ENCODE measurements around the gene CCL21.
A peak's percentile ranks its signal among the peaks of the same experiment; 100 is the strongest.

The CCL21 gene

DNA sequence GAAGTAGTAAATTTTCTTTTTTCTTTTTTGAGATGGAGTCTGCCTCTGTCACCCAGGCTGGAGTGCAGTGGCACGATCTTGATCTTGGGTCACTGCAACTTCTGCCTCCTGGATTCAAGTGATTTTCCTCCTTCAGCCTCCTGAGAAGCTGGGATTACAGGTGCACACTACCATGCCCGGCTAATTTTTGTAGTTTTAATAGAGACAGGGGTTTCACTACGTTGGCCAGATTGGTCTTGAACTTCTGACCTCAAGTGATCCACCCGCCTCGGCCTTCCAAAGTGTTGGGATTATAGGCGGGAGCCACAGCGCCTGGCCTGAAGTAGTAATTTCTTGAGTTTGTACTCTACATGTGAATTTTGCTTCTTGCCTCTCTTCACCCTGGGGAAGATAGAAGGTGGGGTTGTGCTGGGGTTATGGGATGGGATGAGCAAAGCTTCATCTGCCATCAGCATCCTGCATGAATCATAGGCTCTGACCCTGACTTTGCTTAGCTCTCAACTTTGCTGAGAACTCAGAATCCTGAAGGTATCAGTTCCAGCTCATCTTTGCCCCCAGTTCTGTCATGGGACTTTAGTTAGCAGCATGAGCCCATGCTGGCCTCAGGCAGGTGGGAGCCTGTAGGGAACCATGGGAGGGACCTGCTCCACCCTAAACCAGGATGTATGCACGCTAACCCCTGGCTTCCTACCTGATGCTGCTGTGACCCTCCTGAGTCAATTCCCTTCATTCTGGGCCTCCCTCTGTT is 9.3 kb upstream of the CCL21 start:
- peaks cover 23 to 36% of the 10 kb centered on the region in 2 donors for H3K27me3 Mint-ChIP-seq

DNA sequence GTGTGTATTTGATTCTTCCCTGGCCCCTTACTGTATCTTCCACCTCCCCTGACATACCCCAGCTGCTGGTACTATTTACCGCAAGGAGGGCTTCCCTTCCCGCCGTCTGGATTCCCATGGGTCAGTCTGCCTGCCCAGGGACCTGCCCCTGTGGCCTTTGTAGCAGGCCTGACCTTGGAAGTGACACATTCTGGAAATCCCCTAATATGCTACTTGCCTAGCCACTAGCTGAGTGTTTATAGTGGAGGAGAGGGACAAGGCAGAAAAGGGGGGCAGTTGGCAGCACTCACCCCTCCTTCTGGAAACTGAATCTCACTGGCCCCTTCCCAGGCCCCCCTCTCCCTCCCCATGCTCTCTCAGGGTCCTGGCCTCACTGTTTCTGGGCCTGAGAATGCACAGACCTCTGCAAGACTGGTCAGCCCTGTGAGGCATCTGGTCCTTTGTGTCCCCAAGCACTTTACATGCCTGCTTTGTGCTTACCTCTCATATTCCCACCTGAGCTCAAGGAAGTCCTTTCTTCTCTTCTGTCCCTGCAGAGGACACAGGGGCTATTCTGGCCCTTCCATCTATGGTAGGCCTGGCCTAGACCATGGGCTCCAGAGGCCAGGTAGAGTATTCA is 8.2 kb upstream of the CCL21 start:
- Mint-ChIP-seq H3K9me3 (no peaks in the 10 kb centered on the region), H3K27me3 (peaks cover 29 to 47% of the 10 kb centered on the region in 2 donors), H3K4me1 (peaks cover 0 to 2% of the 10 kb centered on the region in 2 donors), H3K36me3 (no peaks in the 10 kb centered on the region), H3K27ac (no peak overlapping the region), H3K4me3 (no peak overlapping the region)
- ATAC-seq (replicated peaks) (no peak), DNase-seq (no peak)

More for the DNA sequence above, 9.3 kb upstream of the CCL21 start:
- no peaks in the 10 kb centered on the region for H3K9me3 Mint-ChIP-seq
- H3K27ac Mint-ChIP-seq = no peak overlapping the region
- ATAC-seq (replicated peaks) = no peak
- peaks cover 0 to 2% of the 10 kb centered on the region in 2 donors for H3K4me1 Mint-ChIP-seq
- DNase-seq = no peak
- no peaks in the 10 kb centered on the region for H3K36me3 Mint-ChIP-seq
- H3K4me3 Mint-ChIP-seq = no peak overlapping the region

DNA sequence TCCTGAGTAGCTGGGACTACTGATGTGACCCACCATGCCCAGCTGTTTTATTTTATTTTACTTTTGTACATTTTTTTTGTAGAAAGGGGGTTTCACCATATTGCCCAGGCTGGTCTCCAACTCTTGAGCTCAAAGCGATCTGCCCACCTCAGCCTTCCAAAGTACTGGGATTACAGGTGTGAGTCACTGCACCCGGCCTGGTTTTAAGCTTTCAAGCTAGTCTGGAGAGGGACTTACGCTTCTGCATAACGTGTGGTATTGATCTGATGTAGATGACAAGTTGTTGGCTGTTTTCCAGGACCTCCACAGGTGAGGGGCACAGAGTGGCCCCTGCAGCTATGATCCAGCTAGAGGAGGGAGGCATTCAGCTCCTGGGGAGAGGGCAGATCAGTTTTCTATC is 6.8 kb upstream of the CCL21 start:
- DNase-seq (no peak), ATAC-seq (replicated peaks) (no peak)
- H3K27me3 Mint-ChIP-seq = peaks cover 29 to 55% of the 10 kb centered on the region in 2 donors
- no peak overlapping the region for H3K4me3 Mint-ChIP-seq
- H3K36me3 Mint-ChIP-seq = no peaks in the 10 kb centered on the region
- no peaks in the 10 kb centered on the region for H3K9me3 Mint-ChIP-seq
- H3K4me1 Mint-ChIP-seq = peaks cover 0 to 2% of the 10 kb centered on the region in 2 donors
- H3K27ac Mint-ChIP-seq = no peak overlapping the region

DNA sequence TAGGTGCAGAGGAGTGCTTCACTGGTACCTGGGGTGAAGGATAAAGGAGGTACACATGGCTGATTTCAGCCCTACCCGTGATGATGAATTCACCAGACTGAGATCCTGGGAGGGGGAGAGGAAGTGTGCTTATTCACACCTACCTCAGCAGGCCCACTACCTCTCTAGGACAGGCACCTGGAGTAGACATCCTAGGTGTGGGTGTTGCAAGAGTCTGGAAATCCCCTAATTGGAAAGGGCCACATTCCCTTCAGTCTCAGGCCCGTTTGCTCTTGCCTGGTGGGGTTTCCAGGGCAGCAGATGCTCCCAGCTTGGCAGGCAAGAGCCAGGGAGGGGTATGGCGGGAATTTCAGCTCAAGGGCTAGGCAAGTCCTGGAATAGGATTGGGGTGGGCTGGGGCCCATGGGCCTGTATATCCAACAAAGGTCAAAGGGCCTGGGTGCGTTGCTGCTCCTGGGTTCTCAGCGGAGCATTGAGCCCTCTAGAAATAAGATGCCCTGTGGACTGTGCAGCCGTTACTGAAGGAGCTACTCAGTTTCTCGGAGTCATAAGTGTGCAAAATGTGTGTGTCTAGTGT is 5.8 kb upstream of the CCL21 start:
- ATAC-seq (replicated peaks) (no peak), DNase-seq (no peak)
- Mint-ChIP-seq H3K4me1 (peaks cover 0 to 2% of the 10 kb centered on the region in 2 donors), H3K9me3 (no peaks in the 10 kb centered on the region), H3K27ac (no peak overlapping the region), H3K27me3 (peaks cover 22 to 50% of the 10 kb centered on the region in 2 donors), H3K4me3 (no peak overlapping the region), H3K36me3 (no peaks in the 10 kb centered on the region)

DNA sequence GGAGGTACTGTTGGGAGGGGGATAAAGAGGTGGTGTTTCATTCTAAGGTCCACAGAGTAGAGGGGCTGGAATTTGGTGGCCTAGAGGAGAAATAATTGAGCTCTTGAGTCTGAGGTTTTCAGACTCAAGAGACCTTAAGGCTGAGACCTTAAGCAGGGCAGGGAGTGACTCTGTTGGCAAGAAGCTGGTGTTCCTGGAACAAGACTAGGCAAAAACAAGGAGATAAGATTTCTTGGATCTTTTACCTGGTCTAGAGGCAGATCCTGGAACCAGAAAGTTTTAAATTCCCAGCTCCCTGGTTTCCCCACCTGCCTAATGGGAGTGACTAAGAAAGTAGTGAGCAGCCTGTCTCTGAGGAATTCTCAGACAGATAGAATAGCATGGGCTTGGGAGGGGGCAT is 4.1 kb upstream of the CCL21 start:
- no peak overlapping the region for H3K4me3 Mint-ChIP-seq
- H3K27me3 Mint-ChIP-seq = peaks cover 18 to 51% of the 10 kb centered on the region in 2 donors
- ATAC-seq (replicated peaks) = no peak
- DNase-seq = no peak
- H3K36me3 Mint-ChIP-seq = no peaks in the 10 kb centered on the region
- no peak overlapping the region for H3K27ac Mint-ChIP-seq
- peaks cover 0 to 2% of the 10 kb centered on the region in 2 donors for H3K4me1 Mint-ChIP-seq
- H3K9me3 Mint-ChIP-seq = no peaks in the 10 kb centered on the region

DNA sequence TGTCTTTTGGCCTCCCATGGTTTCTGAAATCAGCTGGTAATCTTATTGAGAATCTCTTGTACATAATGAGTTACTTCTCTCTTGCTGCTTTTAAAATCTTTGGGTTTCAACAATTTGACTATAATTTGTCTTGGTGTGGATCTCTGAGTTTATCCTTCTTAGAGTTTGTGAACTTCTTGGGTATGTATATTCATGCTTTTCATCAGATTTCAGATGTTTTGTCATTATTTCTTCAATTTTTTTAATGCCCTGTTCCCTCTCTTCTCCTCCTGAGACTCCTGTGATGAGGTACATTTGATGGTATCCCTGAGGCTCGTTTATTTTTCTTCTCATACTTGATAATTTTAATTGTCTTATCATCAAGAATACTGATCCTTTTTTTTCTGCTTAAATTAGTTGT is 2.2 kb upstream of the CCL21 start:
- Mint-ChIP-seq H3K4me3 (no peak overlapping the region), H3K36me3 (no peaks in the 10 kb centered on the region), H3K9me3 (no peaks in the 10 kb centered on the region), H3K27me3 (peaks cover 10 to 51% of the 10 kb centered on the region in 2 donors), H3K4me1 (no peaks in the 10 kb centered on the region), H3K27ac (no peak overlapping the region)
- ATAC-seq (replicated peaks) (no peak), DNase-seq (no peak)

DNA sequence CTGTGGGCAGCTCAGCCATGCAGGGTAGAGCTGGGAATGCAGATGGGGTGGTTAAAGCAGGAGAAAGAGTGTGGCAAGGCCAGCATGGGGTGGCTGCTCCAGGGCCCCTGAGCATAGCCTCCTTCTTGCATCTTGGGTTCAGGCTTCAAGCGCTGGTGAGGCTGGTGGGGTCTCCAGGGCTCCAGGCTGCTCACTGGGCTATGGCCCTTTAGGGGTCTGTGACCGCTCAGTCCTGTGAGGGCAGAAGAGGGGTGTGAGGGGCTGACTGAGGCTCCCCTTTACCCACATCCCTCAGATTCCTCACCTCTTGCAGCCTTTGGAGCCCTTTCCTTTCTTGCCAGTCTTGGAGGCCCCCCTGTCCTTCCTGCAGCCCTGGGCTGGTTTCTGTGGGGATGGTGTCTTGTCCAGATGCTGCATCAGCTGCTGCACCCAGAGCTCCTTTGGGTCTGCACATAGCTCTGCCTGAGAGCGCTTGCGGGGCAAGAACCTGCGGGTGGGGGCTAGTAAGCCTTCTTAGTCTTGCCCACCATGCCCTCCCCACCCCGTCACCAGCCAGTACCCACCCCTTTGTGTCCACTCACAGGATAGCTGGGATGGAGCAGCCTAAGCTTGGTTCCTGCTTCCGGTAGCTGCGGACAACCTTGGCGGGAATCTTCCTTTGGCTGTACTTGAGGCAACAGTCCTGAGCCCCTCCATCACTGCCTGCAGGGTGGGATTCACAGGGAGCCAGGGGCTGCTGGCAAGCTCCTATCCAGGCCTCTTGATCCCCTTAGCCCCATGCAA is 549 bp downstream of the CCL21 start:
- no peaks in the 10 kb centered on the region for H3K36me3 Mint-ChIP-seq
- ATAC-seq (replicated peaks) (no peak), DNase-seq (no peak)
- H3K4me1 Mint-ChIP-seq = no peaks in the 10 kb centered on the region
- H3K27ac Mint-ChIP-seq = no peak overlapping the region
- no peaks in the 10 kb centered on the region for H3K9me3 Mint-ChIP-seq
- H3K27me3 Mint-ChIP-seq = peaks cover 6 to 53% of the 10 kb centered on the region in 2 donors
- H3K4me3 Mint-ChIP-seq = no peak overlapping the region

DNA sequence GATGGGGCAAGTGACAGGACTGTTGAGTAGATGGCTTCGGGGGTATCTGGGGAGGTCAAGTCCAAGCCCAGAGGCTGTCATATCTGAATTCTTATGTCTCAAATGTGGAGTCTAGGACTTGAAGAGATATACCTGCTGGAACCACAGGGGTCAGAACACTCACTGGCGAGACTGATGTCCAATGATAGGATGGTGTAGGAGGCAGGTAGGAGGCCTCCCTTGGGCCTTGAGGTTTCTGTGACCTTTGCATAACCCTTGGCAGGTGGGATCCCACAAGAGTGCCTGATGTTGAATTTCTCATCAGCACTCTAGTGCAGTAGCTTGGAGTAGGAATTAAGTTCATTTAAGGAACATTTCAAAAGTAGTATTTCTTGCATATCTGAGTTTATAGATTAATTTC is 2.8 kb downstream of the CCL21 start:
- H3K4me1 Mint-ChIP-seq = peaks cover 0 to 2% of the 10 kb centered on the region in 2 donors
- H3K36me3 Mint-ChIP-seq = no peaks in the 10 kb centered on the region
- peaks cover 4 to 30% of the 10 kb centered on the region in 2 donors for H3K27me3 Mint-ChIP-seq
- no peak overlapping the region for H3K27ac Mint-ChIP-seq
- ATAC-seq (replicated peaks) = peak in 1 of 2 donors; percentile 52
- no peak for DNase-seq
- no peak overlapping the region for H3K4me3 Mint-ChIP-seq
- H3K9me3 Mint-ChIP-seq = no peaks in the 10 kb centered on the region

DNA sequence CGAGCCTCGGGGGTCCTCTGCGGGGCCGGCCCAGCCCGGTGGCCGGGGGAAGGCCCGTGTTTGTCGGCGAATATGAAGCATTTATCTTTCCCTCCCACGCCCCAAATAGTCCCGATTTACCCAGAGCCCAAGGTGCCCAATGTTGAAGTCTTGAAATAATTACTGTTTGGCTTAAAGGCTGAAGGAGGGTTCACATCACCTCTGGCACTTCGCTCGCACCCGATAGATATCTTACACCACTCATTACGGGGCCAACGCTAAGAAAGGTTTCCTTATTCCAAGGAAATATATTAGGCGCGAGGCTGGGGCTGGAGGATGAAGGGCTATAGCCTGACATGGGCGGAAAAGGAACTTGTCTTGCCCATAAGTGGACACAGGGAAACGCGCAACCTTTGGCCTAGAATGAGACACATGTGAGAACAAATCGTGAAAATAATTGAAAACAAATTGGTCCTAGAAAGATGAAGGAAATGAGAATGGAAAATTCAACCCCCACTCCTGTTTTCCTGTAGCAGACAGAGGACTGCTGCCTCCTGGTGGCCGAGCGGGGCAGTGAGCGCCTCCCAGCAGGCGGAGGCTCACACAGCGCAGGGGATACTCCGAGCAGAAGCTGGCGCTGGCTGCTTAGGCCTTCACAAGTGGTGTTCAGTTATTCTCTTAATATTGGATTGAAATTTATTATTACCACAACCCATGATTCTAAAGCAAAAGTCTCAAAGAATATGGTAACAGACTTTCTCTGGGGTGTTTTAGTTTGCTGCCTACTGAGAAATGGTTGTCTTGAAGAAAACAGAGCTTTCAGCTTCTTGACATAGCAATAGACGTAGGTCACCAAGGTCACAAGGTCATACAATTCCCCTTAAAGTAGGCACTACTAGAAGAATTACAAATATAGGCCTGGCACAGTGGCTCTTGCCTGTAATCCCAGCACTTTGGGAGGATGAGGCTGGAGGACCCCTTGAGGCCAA is 7.9 kb downstream of the CCL21 start:
- Mint-ChIP-seq H3K4me3 (peak overlapping the region; percentile 66 to 79), H3K27ac (no peak overlapping the region), H3K9me3 (no peaks in the 10 kb centered on the region), H3K36me3 (no peaks in the 10 kb centered on the region), H3K27me3 (peaks cover 25 to 31% of the 10 kb centered on the region in 2 donors), H3K4me1 (peaks cover 6 to 7% of the 10 kb centered on the region in 2 donors)
- ATAC-seq (replicated peaks) (peak; percentile 83 to 86), DNase-seq (peak; percentile 59)

DNA sequence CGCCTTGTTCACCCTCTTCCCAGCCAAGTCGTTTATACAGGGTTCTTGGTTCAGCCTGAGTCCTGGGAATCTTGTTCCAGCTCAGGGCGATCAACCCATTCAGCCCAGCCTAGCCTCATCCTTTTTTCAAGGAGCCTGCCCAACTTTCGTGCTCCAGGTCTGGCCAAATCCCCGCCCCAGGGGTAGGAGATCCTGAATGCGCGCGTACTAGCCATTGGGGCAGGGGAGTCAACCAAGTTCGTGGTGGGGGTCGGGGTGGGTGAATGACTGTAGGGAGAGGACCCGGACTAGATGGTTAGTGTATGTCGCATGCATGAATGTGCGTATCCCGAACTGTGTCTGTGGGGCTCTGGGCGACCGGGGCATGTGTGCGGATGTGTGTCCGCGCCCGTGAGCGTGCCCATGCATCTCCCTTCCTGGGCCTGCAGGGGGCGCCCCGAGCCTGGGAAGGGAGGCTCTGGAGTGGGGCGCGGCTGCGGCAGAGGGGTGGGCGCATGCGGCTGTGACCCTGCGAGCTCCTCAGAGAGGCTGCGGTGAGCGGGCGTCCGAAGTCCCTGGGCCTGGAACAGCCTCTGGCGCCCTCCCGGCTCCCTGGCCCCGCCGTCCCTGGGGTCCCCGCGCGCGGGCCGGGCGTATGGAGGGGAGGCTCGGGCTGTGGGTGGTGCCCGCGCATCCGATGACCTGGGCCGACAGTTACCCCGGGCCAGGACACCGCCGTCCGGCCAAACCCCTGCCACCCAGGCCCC is 8.7 kb downstream of the CCL21 start:
- Mint-ChIP-seq H3K27ac (no peak overlapping the region), H3K27me3 (peaks cover 24 to 28% of the 10 kb centered on the region in 2 donors), H3K36me3 (no peaks in the 10 kb centered on the region), H3K4me3 (peak overlapping the region; percentile 66 to 79), H3K9me3 (no peaks in the 10 kb centered on the region), H3K4me1 (peaks cover 6 to 7% of the 10 kb centered on the region in 2 donors)
- ATAC-seq (replicated peaks) (peak; percentile 84 to 88), DNase-seq (peak; percentile 62)

DNA sequence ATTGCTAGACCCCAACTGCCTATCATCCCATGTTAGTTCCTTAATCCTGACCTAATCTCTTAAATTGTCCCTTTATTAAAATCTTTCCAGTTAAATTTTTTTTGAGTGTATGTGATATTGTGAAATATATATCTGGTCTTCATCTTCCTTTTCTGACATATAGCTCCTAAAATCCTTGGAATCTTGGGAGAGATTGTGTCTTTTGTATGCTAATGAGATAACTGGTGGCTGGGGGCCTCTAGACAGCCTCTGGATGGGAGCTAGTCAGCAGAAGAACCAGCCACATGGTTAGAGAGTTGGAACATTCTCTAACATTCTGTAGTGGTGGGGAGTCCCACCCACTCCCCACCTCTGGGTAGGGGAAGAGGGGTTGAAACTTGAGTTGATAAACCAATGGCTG is 15.1 kb downstream of the CCL21 start:
- peaks cover 10 to 20% of the 10 kb centered on the region in 2 donors for H3K27me3 Mint-ChIP-seq
- H3K27ac Mint-ChIP-seq = no peak overlapping the region
- ATAC-seq (replicated peaks) (no peak), DNase-seq (no peak)
- no peak overlapping the region for H3K4me3 Mint-ChIP-seq
- peaks cover 0 to 6% of the 10 kb centered on the region in 2 donors for H3K4me1 Mint-ChIP-seq
- H3K36me3 Mint-ChIP-seq = no peaks in the 10 kb centered on the region
- H3K9me3 Mint-ChIP-seq = no peaks in the 10 kb centered on the region

DNA sequence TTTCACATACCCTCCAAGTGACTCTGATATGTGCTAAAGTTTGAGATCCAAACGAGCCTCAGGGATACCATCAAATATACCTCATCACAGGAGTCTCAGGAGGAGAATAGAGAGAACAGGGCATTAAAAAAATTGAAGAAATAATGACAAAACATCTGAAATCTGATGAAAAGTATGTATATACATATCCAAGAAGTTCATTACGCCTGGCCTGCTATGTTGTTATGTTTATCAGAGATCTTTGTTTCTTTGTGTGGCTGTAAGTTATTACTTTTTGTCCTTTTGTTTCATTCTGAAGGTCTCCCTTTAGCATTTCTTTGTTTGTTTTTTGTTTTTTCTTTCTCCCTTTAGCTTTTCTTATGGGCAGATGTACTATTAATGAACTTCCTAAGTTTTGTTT is 16.4 kb downstream of the CCL21 start:
- Mint-ChIP-seq H3K9me3 (no peaks in the 10 kb centered on the region), H3K27me3 (peaks cover 5 to 24% of the 10 kb centered on the region in 2 donors), H3K4me1 (peaks cover 0 to 6% of the 10 kb centered on the region in 2 donors), H3K36me3 (no peaks in the 10 kb centered on the region), H3K27ac (no peak overlapping the region), H3K4me3 (no peak overlapping the region)
- ATAC-seq (replicated peaks) (no peak), DNase-seq (no peak)

DNA sequence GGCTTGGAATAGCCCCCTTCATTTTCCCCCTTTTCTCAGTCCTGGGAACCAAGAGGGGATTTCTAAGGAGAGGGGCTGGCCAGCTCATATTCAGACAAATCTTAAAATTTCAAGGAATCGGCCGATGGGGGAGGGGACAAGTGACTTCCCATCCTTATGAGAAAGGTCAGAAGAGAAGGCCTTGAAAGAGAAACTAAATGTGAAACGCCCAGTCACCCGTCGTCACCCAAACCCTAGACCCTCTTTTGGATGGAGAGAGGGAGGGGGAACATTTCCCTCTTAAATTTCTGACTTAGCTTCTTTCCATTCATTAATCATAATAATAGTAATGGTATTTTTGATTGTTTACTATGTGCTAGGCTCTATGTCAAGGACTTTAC is 18.0 kb downstream of the CCL21 start:
- no peak for DNase-seq
- ATAC-seq (replicated peaks) = no peak
- H3K27ac Mint-ChIP-seq = no peak overlapping the region

More for the DNA sequence above, 18.0 kb downstream of the CCL21 start:
- no peaks in the 10 kb centered on the region for H3K9me3 Mint-ChIP-seq
- no peak overlapping the region for H3K4me3 Mint-ChIP-seq
- H3K4me1 Mint-ChIP-seq = peaks cover 0 to 6% of the 10 kb centered on the region in 2 donors
- no peaks in the 10 kb centered on the region for H3K36me3 Mint-ChIP-seq
- peaks cover 5 to 22% of the 10 kb centered on the region in 2 donors for H3K27me3 Mint-ChIP-seq

All from stimulated activated naive B cell treated with anti-CD40 and anti-IgM and Interleukin-4, amounts not matched to agents 10 μg/mL and 1 μg/mL and 100 μg/mL, for 72 hours (primary cell).